Fibroblast of gingiva (primary cell): ENCODE data around the gene GBA3.

Experiments
- DNase-seq: peaks from one replicate; pipeline ENCODE4 v3.0.0-alpha.2; 2011; ENCODE audit warnings: low read depth

Gene GBA3

GRCh38 chr4:22695917-22696316 lies 3.2 kb downstream of the GBA3 start:
- no peak for DNase-seq

GRCh38 chr4:22703912-22704311 lies 11.2 kb downstream of the GBA3 start:
- DNase-seq = no peak

GRCh38 chr4:22707390-22707789 lies 14.7 kb downstream of the GBA3 start:
- no peak for DNase-seq

GRCh38 chr4:22708961-22709360 lies 16.2 kb downstream of the GBA3 start:
- DNase-seq = no peak

- DNase-seq = no peak
Measured at GRCh38 chr4:22712105-22712504, 19.4 kb downstream of the GBA3 start.

GRCh38 chr4:22712529-22712928 lies 19.8 kb downstream of the GBA3 start:
- DNase-seq = no peak

GRCh38 chr4:22713841-22714240 lies 21.1 kb downstream of the GBA3 start:
- no peak for DNase-seq

GRCh38 chr4:22719218-22719617 lies 26.5 kb downstream of the GBA3 start:
- no peak for DNase-seq

- peak; percentile 13 for DNase-seq
Measured at GRCh38 chr4:22720091-22720490, 27.4 kb downstream of the GBA3 start.

- DNase-seq = no peak
Measured at GRCh38 chr4:22721204-22721603, 28.5 kb downstream of the GBA3 start.

GRCh38 chr4:22730021-22730420 lies 37.3 kb downstream of the GBA3 start:
- no peak for DNase-seq

- no peak for DNase-seq
Measured at GRCh38 chr4:22733816-22734215, 41.1 kb downstream of the GBA3 start.

GRCh38 chr4:22736912-22737311 lies 44.2 kb downstream of the GBA3 start:
- DNase-seq = no peak

- DNase-seq = no peak
Measured at GRCh38 chr4:22739968-22740367, 47.2 kb downstream of the GBA3 start.

- DNase-seq = no peak
Measured at GRCh38 chr4:22741744-22742143, 49.0 kb downstream of the GBA3 start.

GRCh38 chr4:22743290-22743689 lies 50.6 kb downstream of the GBA3 start:
- DNase-seq = no peak

GRCh38 chr4:22744478-22745062 lies 51.8 kb downstream of the GBA3 start:
- no peak for DNase-seq

GRCh38 chr4:22745234-22745633 lies 52.5 kb downstream of the GBA3 start:
- DNase-seq = no peak

- DNase-seq = no peak
Measured at GRCh38 chr4:22754116-22754515, 61.4 kb downstream of the GBA3 start.

GRCh38 chr4:22762548-22762947 lies 69.8 kb downstream of the GBA3 start:
- DNase-seq = no peak

GRCh38 chr4:22764183-22764582 lies 71.4 kb downstream of the GBA3 start:
- no peak for DNase-seq

GRCh38 chr4:22766068-22766467 lies 73.3 kb downstream of the GBA3 start:
- DNase-seq = no peak

- DNase-seq = no peak
Measured at GRCh38 chr4:22778547-22779163, 85.9 kb downstream of the GBA3 start.

GRCh38 chr4:22780317-22780716 lies 87.6 kb downstream of the GBA3 start:
- DNase-seq = no peak
